ENCODE results near the gene RAC3.

GRCh38 chr17:82029990-82030469 is 1.4 kb upstream of the RAC3 start:
- TF ChIP-seq SUZ12 (IDR thresholded peaks at IDR 0.05; ENCODE audit: extremely low read depth, insufficient read depth, insufficient read length) (no peak), ZNF274 (IDR thresholded peaks at IDR 0.05; ENCODE audit: low read depth, low read length) (no peak), YY1 (IDR thresholded peaks at IDR 0.05; ENCODE audit: insufficient read depth, insufficient read length) (no peak)
